ENCODE results near the gene MECR. TPM values are rescaled to one million over a fixed set of nuclear protein-coding genes. Genes with fewer than 3 reads are reported as not detected.
A peak's percentile ranks its signal among the peaks of the same experiment; 100 is the strongest.
"Not testable (repeated sequence)": the region's sequence is repeated elsewhere in the genome, so short reads cannot be mapped to it uniquely, and the experiment has no call there.

The MECR gene
- total and polyA plus RNA-seq, 2 experiments from 2014 or later, result 25.7 to 32.3 TPM

DNA sequence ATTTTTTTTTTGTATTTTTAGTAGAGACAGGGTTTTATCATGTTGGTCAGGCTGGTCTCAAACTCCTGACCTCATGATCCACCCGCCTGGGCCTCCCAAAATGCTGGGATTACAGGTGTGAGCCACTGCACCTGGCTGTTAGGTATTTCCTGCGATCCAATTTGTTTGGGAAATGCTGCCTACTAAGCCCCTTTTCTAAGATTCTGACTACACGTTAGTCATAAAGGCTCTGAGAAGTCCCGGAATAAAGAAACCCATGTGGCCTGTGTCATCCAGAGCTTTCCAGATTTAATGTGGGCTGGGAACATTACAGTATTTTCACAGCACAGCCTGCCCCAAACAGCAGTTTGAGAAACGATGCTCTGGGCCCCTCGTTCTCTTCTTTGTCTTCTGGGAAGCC lies 8.5 kb downstream of the MECR start:
- H3K36me3 ChIP-seq (ENCODE audit: insufficient read depth); H3K79me2 ChIP-seq (replicated peaks; ENCODE audit: insufficient read depth); H3K9me3 Mint-ChIP-seq; H3K4me3 Mint-ChIP-seq; H3K4me2 ChIP-seq; H2AFZ ChIP-seq; H4K20me1 ChIP-seq (replicated peaks; ENCODE audit: insufficient read depth); H3K27me3 Mint-ChIP-seq (ENCODE audit: insufficient read depth, low read depth, poor library complexity); H3K4me3 ChIP-seq; ATAC-seq; H3K27ac ChIP-seq (ENCODE audit: low read depth); H3K9me2 ChIP-seq (ENCODE audit: insufficient read depth); DNase-seq (ENCODE audit: low spot score); H3K27me3 ChIP-seq (ENCODE audit: insufficient read depth); H3F3A ChIP-seq (replicated peaks; ENCODE audit: low read depth); H3K27ac Mint-ChIP-seq; H3K36me3 Mint-ChIP-seq (ENCODE audit: low read depth): not testable (repeated sequence)
- peaks cover 15% of the 10 kb centered on the region for H3K4me1 Mint-ChIP-seq
- peaks cover 16% of the 10 kb centered on the region for H3K4me1 ChIP-seq (ENCODE audit: insufficient read depth)

DNA sequence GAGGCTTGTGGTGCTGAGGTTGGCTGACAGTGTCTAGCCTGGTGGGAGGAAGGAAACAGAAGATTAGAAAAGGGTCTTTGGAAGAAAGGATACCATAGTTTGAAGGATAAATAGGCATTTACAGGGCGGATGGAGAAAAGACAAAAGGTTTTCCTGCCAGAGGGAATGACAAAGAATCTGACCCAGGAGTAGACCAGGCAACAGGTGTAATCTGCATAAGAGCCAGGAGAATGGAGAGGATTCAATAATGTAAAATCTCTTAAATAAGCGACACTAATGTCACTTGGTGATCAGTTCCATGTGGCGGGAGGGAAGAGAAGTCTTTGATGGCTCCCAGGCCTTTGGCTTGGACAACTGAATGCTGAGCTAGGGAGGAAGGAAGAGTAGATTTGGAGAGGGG lies 9.4 kb downstream of the MECR start:
- Mint-ChIP-seq H3K4me3 (no peak overlapping the region), H3K27me3 (ENCODE audit: insufficient read depth, low read depth, poor library complexity) (peaks cover under 1% of the 10 kb centered on the region), H3K27ac (no peak overlapping the region), H3K36me3 (ENCODE audit: low read depth) (peaks cover 8% of the 10 kb centered on the region; the same call in 2 of the 3 replicates), H3K4me1 (peaks cover 14% of the 10 kb centered on the region), H3K9me3 (no peaks in the 10 kb centered on the region)
- ATAC-seq, result no peak
- Histone ChIP-seq H2AFZ (no peak overlapping the region), H3K4me1 (ENCODE audit: insufficient read depth) (peaks cover 13% of the 10 kb centered on the region), H3K4me2 (0 out of 2 replicates have a peak overlapping the region, but pooled peaks have one; percentile 62), H3K27me3 (ENCODE audit: insufficient read depth) (no peaks in the 10 kb centered on the region), H3K36me3 (ENCODE audit: insufficient read depth) (0 out of 2 replicates have a peak, but pooled peaks cover 3% of the 10 kb centered on the region), H3F3A (replicated peaks; ENCODE audit: low read depth) (no peaks in the 10 kb centered on the region; the same call in 1 of the 2 replicates), H3K4me3 (no peak overlapping the region), H3K9me2 (ENCODE audit: insufficient read depth) (no peaks in the 10 kb centered on the region), H3K79me2 (replicated peaks; ENCODE audit: insufficient read depth) (peaks cover 6% of the 10 kb centered on the region; the same call in 1 of the 2 replicates), H3K27ac (ENCODE audit: low read depth) (no peak overlapping the region), H4K20me1 (replicated peaks; ENCODE audit: insufficient read depth) (peaks cover 7% of the 10 kb centered on the region)
- DNase-seq (ENCODE audit: low spot score), result no peak
- no peak for TF ChIP-seq EZH2phosphoT487 (IDR thresholded peaks at IDR 0.05; ENCODE audit: unreplicated experiment)
- no peak for TF ChIP-seq ZNF462 (CRISPR knock-in tag; IDR thresholded peaks at IDR 0.05)
- no peak for TF ChIP-seq ZNF331 (CRISPR knock-in tag; IDR thresholded peaks at IDR 0.05; ENCODE audit: low read depth)
- TF ChIP-seq CREB1 (CRISPR knock-in tag; IDR thresholded peaks at IDR 0.05; ENCODE audit: low read depth), result no peak
- no peak for TF ChIP-seq ZNF114 (CRISPR knock-in tag; IDR thresholded peaks at IDR 0.05)
- no peak for TF ChIP-seq STAT1 (IDR thresholded peaks at IDR 0.05; ENCODE audit: unreplicated experiment)
- no peak for TF ChIP-seq POLR2AphosphoS5 (IDR thresholded peaks at IDR 0.05; ENCODE audit: low read depth)
- TF ChIP-seq, protein P1, sequence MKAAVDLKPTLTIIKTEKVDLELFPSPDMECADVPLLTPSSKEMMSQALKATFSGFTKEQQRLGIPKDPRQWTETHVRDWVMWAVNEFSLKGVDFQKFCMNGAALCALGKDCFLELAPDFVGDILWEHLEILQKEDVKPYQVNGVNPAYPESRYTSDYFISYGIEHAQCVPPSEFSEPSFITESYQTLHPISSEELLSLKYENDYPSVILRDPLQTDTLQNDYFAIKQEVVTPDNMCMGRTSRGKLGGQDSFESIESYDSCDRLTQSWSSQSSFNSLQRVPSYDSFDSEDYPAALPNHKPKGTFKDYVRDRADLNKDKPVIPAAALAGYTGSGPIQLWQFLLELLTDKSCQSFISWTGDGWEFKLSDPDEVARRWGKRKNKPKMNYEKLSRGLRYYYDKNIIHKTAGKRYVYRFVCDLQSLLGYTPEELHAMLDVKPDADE (IDR thresholded peaks at IDR 0.05), result no peak
- no peak for TF ChIP-seq NANOG (IDR thresholded peaks at IDR 0.05; ENCODE audit: borderline replicate concordance)
